Mesendoderm (in vitro differentiated cells): ENCODE results near the gene DNAI7.

Experiments
- DNase-seq: peaks from one replicate; pipeline ENCODE4 v3.0.0; 2013
- H2AK5ac ChIP-seq: 2 replicates; pipeline ENCODE4 v1.6.1; 2013; ENCODE audit warnings: low read length, inconsistent platforms
- H2BK120ac ChIP-seq: 2 replicates; pipeline ENCODE4 v1.6.1; 2013; ENCODE audit warnings: low read depth, mild to moderate bottlenecking, low read length, moderate library complexity, mixed read lengths
- H2BK15ac ChIP-seq: replicated peaks from 2 replicates; pipeline ENCODE4 v1.6.1; 2013; ENCODE audit warnings: low read depth, mild to moderate bottlenecking, moderate library complexity
- H2BK5ac ChIP-seq: 2 replicates; pipeline ENCODE4 v1.6.1; 2013; ENCODE audit warnings: low read length, inconsistent platforms
- H3K18ac ChIP-seq: 2 replicates; pipeline ENCODE4 v1.6.1; 2013; ENCODE audit warnings: mild to moderate bottlenecking, low read length, mixed read lengths
- H3K23ac ChIP-seq: one replicate; pipeline ENCODE4 v1.6.1; 2013; ENCODE audit warnings: low read length
- H3K27ac ChIP-seq: 2 replicates; pipeline ENCODE4 v1.5.1; 2013; ENCODE audit warnings: low read depth, mild to moderate bottlenecking, inconsistent platforms, low read length, moderate library complexity
- H3K27me3 ChIP-seq: 2 replicates; pipeline ENCODE4 v1.6.1; 2013; ENCODE audit warnings: low read length, control low read depth, mild to moderate bottlenecking, inconsistent platforms; ENCODE audit not compliant: insufficient read depth, poor library complexity
- H3K36me3 ChIP-seq: 2 replicates; pipeline ENCODE4 v1.6.1; 2013; ENCODE audit warnings: low read length, inconsistent platforms; ENCODE audit not compliant: control insufficient read depth, insufficient read depth
- H3K4ac ChIP-seq: one replicate; pipeline ENCODE4 v1.6.1; 2013; ENCODE audit warnings: low read depth, mild to moderate bottlenecking, low read length, moderate library complexity
- H3K4me1 ChIP-seq: 2 replicates; pipeline ENCODE4 v1.6.1; 2013; ENCODE audit warnings: low read depth, low read length, inconsistent platforms; ENCODE audit not compliant: control insufficient read depth
- H3K4me2 ChIP-seq: 2 replicates; pipeline ENCODE4 v1.6.1; 2013; ENCODE audit warnings: low read length
- H3K4me3 ChIP-seq: 2 replicates; pipeline ENCODE4 v1.5.1; 2013; ENCODE audit warnings: mild to moderate bottlenecking, low read length
- H3K56ac ChIP-seq: one replicate; pipeline ENCODE4 v1.6.1; 2013; ENCODE audit warnings: low read length
- H3K79me1 ChIP-seq: 2 replicates; pipeline ENCODE4 v1.6.1; 2013; ENCODE audit warnings: low read length, inconsistent platforms
- H3K79me2 ChIP-seq: 2 replicates; pipeline ENCODE4 v1.6.1; 2013; ENCODE audit warnings: mild to moderate bottlenecking, low read length; ENCODE audit not compliant: control insufficient read depth, insufficient read depth
- H3K9ac ChIP-seq: 2 replicates; pipeline ENCODE4 v1.6.1; 2013; ENCODE audit warnings: low read length, inconsistent platforms
- H4K5ac ChIP-seq: one replicate; pipeline ENCODE4 v1.6.1; 2013; ENCODE audit warnings: low read length
- H4K8ac ChIP-seq: one replicate; pipeline ENCODE4 v1.6.1; 2013; ENCODE audit warnings: low read depth, mild to moderate bottlenecking, control low read depth, low read length, moderate library complexity
- whole genome bisulfite sequencing: extraction: QIAGEN DNeasy Blood & Tissue Kit; methylation state at CpG from one replicate; pipeline ENCODE4 v1.1.7; 2013; ENCODE audit warnings: low lambda C conversion rate, missing lambda C conversion rate; ENCODE audit not compliant: insufficient coverage; ENCODE audit errors: extremely low coverage; 5-methylcytosine and 5-hydroxymethylcytosine counted together

DNAI7 gene

DNA sequence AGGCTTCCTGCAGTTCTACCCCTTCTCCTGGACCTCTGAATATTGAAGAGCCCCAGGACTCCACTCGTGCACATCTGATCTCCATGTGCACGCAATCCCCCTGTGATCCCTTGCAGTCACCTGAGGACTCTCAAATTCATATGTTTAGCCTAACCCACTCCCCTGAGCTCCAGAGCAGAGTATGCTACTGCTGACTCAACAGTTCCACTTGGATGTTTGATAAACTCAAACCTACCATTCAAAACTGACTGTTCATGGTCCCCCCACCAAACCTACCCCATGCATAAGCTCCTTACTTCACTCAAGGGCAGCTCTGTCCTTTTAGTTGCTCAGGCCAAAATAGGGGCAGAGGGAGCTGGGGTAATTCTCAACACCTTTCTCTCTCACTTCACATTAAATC, 96.0 kb downstream of the DNAI7 start:
- no peak overlapping the region for H2BK5ac ChIP-seq
- DNase-seq = no peak
- no peaks in the 10 kb centered on the region for H3K27me3 ChIP-seq
- no CpG with 5 or more reads among the region's 2 CpGs for WGBS
- no peaks in the 10 kb centered on the region for H3K79me1 ChIP-seq
- no peak overlapping the region for H3K18ac ChIP-seq
- no peak overlapping the region for H2AK5ac ChIP-seq
- H3K4ac ChIP-seq = no peak overlapping the region
- no peak overlapping the region for H3K23ac ChIP-seq
- H4K5ac ChIP-seq = no peak overlapping the region
- H3K79me2 ChIP-seq = no peaks in the 10 kb centered on the region
- H3K56ac ChIP-seq = no peak overlapping the region
- H2BK15ac ChIP-seq = no peak overlapping the region
- H3K4me3 ChIP-seq = no peak overlapping the region
- H2BK120ac ChIP-seq = no peak overlapping the region
- H3K36me3 ChIP-seq = no peaks in the 10 kb centered on the region
- no peak overlapping the region for H4K8ac ChIP-seq
- no peak overlapping the region for H3K27ac ChIP-seq
- H3K9ac ChIP-seq = no peak overlapping the region
- no peaks in the 10 kb centered on the region for H3K4me1 ChIP-seq
- no peak overlapping the region for H3K4me2 ChIP-seq

DNA sequence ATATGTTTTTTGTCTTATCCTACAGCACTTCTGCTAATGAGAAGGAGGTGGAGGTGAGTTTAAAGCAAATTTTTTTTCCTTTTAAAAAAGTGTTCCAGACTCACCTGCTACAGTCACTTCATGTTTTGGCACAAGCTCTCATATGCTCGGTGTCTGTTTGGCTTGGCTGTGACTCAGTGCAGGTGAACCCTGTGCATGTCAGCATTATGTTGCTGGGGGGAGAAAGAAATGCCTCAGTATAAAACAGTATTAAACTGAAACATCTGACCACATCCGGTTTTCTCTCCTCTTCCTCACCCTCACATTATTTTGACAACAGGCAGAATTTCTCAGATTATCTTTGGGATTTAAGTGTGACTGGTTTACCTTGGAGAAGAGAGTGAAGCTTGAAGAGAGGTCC, 105.2 kb downstream of the DNAI7 start:
- H2BK120ac ChIP-seq = no peak overlapping the region
- no peak overlapping the region for H3K27ac ChIP-seq
- DNase-seq = no peak
- H3K56ac ChIP-seq = no peak overlapping the region
- H2BK5ac ChIP-seq = no peak overlapping the region
- H3K79me2 ChIP-seq = no peaks in the 10 kb centered on the region
- no peak overlapping the region for H3K18ac ChIP-seq
- H3K79me1 ChIP-seq = no peaks in the 10 kb centered on the region
- H3K23ac ChIP-seq = no peak overlapping the region
- no peaks in the 10 kb centered on the region for H3K36me3 ChIP-seq
- H4K8ac ChIP-seq = no peak overlapping the region
- no peaks in the 10 kb centered on the region for H3K4me1 ChIP-seq
- H2BK15ac ChIP-seq = no peak overlapping the region
- H3K4me2 ChIP-seq = no peak overlapping the region
- no peak overlapping the region for H2AK5ac ChIP-seq
- no peak overlapping the region for H3K4ac ChIP-seq
- no peak overlapping the region for H3K9ac ChIP-seq
- H3K27me3 ChIP-seq = no peaks in the 10 kb centered on the region
- no peak overlapping the region for H4K5ac ChIP-seq
- H3K4me3 ChIP-seq = no peak overlapping the region
- no CpG with 5 or more reads among the region's 2 CpGs for WGBS

DNA sequence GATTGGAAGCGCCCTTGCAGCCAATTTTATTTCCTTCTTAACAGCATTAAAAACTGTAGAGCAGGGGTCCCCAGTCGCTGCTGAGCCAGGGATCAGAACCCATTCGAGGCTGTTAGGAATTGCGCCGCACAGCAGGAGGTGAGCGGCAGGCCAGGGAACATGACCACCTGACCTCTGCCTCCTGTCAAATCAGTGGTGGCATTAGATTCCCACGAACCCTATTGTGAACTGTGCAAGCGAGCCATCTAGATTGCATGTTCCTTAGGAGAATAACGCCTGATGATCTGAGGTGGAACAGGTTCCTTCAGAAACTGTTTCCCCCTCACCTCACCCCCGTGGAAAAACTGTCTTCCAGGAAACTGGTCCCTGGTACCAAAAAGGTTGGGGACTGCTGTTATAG, 107.4 kb downstream of the DNAI7 start:
- H3K36me3 ChIP-seq = no peaks in the 10 kb centered on the region
- no peak overlapping the region for H4K5ac ChIP-seq
- no peaks in the 10 kb centered on the region for H3K79me1 ChIP-seq
- H2AK5ac ChIP-seq = no peak overlapping the region
- no peak overlapping the region for H3K9ac ChIP-seq
- H3K27me3 ChIP-seq = no peaks in the 10 kb centered on the region
- no peak overlapping the region for H2BK120ac ChIP-seq
- no peak for DNase-seq
- H3K4me2 ChIP-seq = no peak overlapping the region
- no peak overlapping the region for H2BK15ac ChIP-seq
- no peak overlapping the region for H3K27ac ChIP-seq
- no peak overlapping the region for H3K56ac ChIP-seq
- H3K18ac ChIP-seq = no peak overlapping the region
- no peak overlapping the region for H3K23ac ChIP-seq
- no peaks in the 10 kb centered on the region for H3K4me1 ChIP-seq
- H4K8ac ChIP-seq = no peak overlapping the region
- no CpG with 5 or more reads among the region's 10 CpGs for WGBS
- H3K79me2 ChIP-seq = no peaks in the 10 kb centered on the region
- no peak overlapping the region for H3K4me3 ChIP-seq
- H2BK5ac ChIP-seq = no peak overlapping the region
- no peak overlapping the region for H3K4ac ChIP-seq

DNA sequence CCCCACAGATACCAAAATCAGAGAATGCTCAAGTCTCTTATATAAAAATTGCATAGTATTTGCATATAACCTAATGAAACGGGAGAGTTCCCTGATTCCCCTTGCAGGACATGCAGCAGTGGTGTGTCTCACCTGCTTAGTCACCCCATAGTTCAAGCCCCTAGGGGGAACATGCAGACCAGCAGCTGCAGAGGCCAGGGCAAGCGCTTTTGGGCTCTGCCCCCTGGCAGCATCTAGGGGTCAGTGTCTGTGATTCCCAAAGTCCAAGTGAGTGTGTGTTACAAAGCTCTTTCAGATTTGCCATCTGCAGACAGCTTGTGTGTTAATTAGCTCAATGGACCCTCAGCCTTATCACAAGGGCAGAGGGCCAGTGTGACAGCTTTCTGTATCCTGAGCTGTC, 110.1 kb downstream of the DNAI7 start:
- WGBS = no CpG with 5 or more reads among the region's 2 CpGs

DNA sequence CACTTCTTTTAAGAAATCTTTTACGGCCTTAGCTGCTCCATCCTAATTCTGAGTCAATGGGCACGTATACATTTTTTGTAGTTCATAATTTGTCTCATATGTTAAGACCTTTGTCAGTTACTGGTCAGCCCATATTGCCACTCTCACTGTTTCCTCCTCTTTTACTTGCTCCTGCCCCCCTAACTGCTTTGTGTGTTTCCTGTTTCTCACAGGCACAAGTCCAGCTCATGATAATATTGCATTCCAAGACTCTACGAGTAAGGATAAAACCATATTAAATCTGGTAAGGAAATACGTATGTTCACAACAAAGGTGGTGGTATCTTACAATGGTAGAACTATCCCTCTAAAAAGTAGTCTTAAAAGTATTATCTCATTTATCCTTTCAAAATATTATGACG, 111.7 kb downstream of the DNAI7 start:
- no peak overlapping the region for H4K8ac ChIP-seq
- no peak overlapping the region for H2BK15ac ChIP-seq
- H3K79me2 ChIP-seq = no peaks in the 10 kb centered on the region
- H3K36me3 ChIP-seq = no peaks in the 10 kb centered on the region
- H3K18ac ChIP-seq = no peak overlapping the region
- no peaks in the 10 kb centered on the region for H3K27me3 ChIP-seq
- no peak for DNase-seq
- H2AK5ac ChIP-seq = no peak overlapping the region
- no peak overlapping the region for H3K9ac ChIP-seq
- no peak overlapping the region for H4K5ac ChIP-seq
- no peak overlapping the region for H3K27ac ChIP-seq
- H3K4ac ChIP-seq = no peak overlapping the region
- H3K4me3 ChIP-seq = no peak overlapping the region
- no peak overlapping the region for H2BK120ac ChIP-seq
- H3K4me2 ChIP-seq = no peak overlapping the region
- WGBS = no CpG with 5 or more reads among the region's 5 CpGs
- no peaks in the 10 kb centered on the region for H3K4me1 ChIP-seq
- H3K56ac ChIP-seq = no peak overlapping the region
- no peak overlapping the region for H3K23ac ChIP-seq
- H2BK5ac ChIP-seq = no peak overlapping the region
- no peaks in the 10 kb centered on the region for H3K79me1 ChIP-seq

More for the DNA sequence above, 110.1 kb downstream of the DNAI7 start:
- H3K79me2 ChIP-seq = no peaks in the 10 kb centered on the region
- no peak overlapping the region for H3K56ac ChIP-seq
- no peak overlapping the region for H3K4ac ChIP-seq
- no peak overlapping the region for H3K4me2 ChIP-seq
- no peak overlapping the region for H3K4me3 ChIP-seq
- H3K18ac ChIP-seq = no peak overlapping the region
- no peak overlapping the region for H2BK15ac ChIP-seq
- no peak overlapping the region for H4K5ac ChIP-seq
- no peak overlapping the region for H3K27ac ChIP-seq
- no peaks in the 10 kb centered on the region for H3K79me1 ChIP-seq
- peak; percentile 47 for DNase-seq
- H3K9ac ChIP-seq = no peak overlapping the region
- no peak overlapping the region for H3K23ac ChIP-seq
- H2AK5ac ChIP-seq = no peak overlapping the region
- no peaks in the 10 kb centered on the region for H3K36me3 ChIP-seq
- H2BK120ac ChIP-seq = no peak overlapping the region
- no peak overlapping the region for H2BK5ac ChIP-seq
- H4K8ac ChIP-seq = no peak overlapping the region
- H3K4me1 ChIP-seq = no peaks in the 10 kb centered on the region
- H3K27me3 ChIP-seq = no peaks in the 10 kb centered on the region

DNA sequence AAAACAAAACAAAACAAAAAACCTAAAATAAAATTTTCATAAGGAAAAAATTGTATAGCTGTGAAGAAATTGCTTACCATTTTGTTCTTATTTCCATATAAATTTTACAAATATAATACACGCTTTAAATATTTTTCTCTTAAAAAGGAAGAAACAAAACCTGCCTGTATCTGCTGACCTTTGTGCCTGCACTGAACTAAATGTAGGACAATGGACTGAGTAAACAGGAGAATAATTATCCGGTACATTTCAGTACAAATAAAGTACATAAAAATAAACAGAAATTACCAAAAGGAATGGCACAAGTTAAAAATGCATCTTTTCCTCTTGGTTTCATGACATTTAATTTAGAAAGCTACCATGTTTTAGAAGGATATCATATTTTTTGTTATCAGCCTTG, 112.3 kb downstream of the DNAI7 start:
- Histone ChIP-seq H2BK120ac (no peak overlapping the region), H4K8ac (no peak overlapping the region), H3K79me2 (no peaks in the 10 kb centered on the region), H3K4me2 (no peak overlapping the region), H3K36me3 (no peaks in the 10 kb centered on the region), H3K79me1 (no peaks in the 10 kb centered on the region), H3K27ac (no peak overlapping the region), H4K5ac (no peak overlapping the region), H3K56ac (no peak overlapping the region), H3K9ac (no peak overlapping the region), H2BK15ac (no peak overlapping the region), H3K18ac (no peak overlapping the region), H3K23ac (no peak overlapping the region), H3K27me3 (no peaks in the 10 kb centered on the region), H2BK5ac (no peak overlapping the region), H3K4me3 (no peak overlapping the region), H2AK5ac (no peak overlapping the region), H3K4ac (no peak overlapping the region), H3K4me1 (no peaks in the 10 kb centered on the region)
- no peak for DNase-seq
- no CpG with 5 or more reads among the region's 2 CpGs for WGBS
